HG03460 (cell line): ENCODE results near the gene GPR142.
"Not testable (repeated sequence)": the region's sequence is repeated elsewhere in the genome, so short reads cannot be mapped to it uniquely, and the experiment has no call there.

Source experiments
- ATAC-seq: cut with Tn5 transposase; IDR thresholded peaks from one replicate; pipeline ENCODE4 v1.9.1; 2021; ENCODE audit not compliant: unreplicated experiment

Gene GPR142

DNA sequence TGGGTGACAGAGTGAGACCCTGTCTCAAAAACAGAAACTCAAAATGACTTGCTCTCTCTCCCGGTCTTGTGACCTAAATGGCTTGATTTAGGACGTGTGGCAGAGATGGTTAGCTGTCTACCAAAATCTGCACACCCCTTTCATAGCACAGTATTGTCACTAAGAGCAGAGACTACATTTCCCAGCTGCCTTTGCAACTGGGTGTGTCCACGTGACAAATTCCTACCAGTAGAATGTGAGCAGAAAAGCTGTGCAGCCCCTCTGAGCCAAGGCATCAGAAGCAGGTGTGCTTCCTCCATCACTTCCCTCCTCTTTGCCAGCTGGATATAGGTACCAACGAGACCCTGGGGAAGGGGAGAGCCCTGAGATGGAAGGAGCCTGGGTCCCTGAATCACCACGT is 25.5 kb downstream of the GPR142 start:
- ATAC-seq, result no peak

DNA sequence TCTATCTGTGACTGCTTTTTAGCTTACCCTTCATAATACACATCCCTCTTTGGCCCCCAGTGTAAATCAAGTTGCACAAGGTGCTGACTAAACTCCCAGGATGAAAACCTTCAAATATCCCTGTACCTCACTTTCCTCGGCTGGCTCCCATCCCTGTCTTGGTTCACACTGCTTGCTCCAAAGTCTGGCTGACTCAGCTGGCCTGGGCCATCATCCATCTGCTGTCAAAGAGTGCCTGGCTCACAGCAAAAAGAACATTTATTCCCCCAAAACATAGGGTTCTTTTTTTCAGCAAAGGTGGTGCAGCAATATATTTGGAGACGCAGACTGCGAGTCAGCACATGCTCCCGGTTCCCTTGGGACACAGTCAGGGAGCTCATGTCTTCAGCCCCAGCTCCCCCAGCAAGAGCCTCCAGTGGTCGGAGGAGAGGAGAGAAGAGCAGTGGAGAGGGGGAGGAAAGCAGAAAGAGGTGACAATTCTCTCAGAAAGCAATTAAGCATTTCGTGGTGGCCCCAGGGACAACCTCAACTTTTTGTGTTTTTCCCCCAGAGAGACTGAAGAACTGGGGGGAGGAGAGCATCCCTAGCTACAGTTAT is 26.1 kb downstream of the GPR142 start:
- ATAC-seq, result no peak

DNA sequence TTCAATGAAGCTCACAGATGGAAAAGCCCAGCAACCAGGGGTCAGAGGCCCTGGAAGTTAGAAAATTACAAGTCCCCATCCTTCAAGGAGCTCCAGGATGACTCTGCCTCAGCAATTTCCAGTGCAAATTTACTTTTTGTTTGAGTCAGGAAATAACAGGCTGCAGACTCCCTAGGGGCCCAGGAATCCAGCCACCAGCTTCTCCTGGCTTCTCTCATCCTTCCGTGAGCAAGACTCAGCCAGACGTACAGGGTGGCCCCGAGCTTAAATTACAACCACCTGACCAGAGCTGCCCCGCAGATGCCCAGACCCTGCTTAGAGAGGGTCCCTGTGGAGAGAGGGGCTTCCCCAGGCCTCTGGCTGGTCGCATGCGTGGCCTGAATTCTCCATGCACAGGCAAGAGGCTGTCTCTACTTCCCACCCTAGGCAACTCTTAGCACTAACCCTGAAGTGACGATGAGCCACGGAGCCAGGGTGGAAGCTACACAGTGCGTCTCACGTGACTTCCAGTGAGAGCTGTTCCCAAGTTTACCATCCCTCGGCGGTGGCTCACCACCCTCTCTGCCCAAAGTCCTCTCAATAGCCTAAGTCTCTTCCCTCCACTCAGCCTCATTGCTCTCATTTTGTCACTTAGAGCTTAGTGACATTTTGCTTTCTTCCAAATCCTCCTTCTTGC is 27.1 kb downstream of the GPR142 start:
- ATAC-seq, result no peak

DNA sequence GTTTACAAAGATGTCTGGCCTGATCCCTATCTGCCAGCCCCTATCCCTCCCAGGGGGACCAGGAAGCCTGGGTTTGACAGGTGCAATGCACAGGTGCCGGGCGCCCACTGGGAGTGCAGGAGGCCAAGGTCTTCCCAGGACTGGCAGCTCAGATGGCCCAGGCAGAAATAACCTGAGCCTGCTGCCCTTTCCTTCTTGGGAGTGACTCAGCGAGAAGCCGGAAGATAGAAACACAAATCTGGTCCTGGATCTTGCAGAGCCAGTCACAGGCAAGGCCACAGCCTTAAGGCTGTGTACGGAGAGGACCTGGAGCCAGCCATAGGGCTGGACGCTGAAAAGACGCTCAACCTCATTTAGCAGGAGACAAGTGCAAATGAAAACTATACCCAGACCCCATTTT is 27.7 kb downstream of the GPR142 start:
- ATAC-seq, result no peak

DNA sequence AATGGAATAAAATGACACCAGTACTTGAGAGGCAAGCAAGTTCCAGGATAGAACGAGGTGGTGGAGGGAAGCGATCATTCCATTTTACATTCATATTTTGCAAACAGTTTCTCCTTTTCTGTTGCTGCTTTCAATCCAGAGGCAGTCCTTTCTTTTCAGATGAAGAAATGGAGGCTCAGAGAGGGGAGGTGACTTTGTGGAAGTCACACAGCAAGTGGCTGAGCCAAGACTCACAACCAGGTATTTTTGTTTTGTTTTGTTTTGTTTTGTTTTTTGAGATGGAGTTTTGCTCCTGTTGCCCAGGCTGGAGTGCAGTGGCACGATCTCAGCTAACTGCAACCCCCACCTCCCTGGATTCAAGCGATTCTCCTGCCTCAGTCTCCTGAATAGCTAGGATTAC is 29.3 kb downstream of the GPR142 start:
- ATAC-seq, result no peak

DNA sequence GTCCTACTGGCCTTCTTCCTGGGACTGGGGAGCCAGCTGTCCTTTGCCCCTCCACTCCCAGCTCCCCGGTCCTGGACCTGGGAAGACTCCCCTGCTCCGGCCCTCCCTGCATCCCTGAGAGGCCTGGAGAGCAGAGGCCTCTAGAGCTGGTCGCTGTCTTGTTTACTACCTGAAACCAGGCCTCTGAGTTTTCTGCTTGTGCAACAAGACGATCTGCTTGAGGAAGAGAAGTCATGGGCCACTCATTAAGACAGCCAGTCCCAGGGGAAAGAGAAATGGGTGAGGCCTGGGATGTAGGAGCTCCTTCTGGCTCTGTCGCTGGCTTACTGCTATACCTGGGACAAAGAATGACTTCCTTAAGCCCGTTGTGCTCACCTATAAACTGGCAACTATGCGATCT is 34.7 kb downstream of the GPR142 start:
- ATAC-seq, result no peak

DNA sequence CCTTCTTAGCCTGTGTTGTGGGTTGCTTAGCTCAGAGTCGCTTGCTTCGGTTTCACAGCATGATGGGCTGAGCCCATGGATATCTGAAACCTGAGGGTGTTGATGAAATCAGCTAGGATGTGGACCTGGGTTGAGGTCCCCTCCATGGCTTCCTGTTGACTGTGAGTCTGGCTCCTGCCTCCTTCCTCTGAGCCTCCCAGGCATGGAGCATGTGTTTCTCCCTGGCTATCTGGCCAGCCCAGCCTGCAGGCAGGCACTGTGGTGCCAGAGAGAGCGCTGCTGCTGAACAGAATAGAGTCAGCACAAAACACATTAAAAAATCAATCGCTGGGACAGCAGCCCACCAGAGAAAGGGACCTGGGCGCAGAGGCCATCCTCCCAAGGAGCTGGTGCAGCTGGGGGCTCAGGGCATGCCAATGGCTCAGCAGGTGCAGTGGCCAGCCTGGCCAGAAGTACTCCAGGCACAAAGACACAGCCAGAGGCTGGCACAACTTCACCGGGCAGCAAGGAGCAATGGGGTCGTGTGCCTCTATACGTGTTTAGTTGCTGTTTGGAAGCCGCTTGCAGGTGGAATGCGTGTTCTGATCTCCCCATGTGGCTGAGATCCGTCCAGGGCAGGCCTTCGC is 36.3 kb downstream of the GPR142 start:
- no peak for ATAC-seq

DNA sequence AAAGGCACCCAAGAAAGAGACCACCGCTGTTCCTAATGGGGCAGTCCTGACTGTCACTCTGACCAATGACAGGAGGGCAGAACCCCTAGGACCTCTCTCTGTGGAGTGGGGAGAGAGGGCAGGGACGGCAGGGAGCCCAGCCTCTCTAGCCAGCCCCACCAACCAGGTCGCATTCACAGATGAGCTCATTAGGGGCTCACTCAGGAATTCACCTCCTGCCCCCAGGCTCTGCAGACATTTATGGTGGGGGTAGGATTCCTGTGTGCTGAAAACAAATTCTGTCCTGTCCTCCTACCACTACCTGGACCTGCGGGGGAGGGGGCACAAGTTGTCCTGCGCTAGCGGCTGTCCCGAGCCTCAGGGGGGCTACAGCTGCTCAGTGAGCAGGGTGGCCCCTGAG is 36.9 kb downstream of the GPR142 start:
- ATAC-seq, result no peak

DNA sequence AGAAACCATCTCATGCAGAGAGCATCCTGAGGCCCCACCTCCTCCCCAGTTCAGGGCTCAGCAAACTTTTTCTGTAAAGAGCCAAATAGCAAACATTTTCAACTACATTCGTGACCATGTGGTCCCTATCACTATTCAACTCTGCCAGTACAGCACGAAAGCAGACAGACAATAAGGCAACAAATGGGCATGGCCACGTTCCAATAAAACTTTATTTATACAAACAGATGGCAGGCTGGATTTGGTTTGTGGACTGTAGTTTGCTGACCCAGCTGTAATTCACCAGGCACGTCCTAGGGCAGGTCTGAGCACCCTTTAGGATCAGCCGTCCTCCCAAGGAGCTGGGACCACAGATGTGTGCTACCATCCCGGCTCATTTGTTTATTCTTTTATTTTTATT is 37.5 kb downstream of the GPR142 start:
- no peak for ATAC-seq

DNA sequence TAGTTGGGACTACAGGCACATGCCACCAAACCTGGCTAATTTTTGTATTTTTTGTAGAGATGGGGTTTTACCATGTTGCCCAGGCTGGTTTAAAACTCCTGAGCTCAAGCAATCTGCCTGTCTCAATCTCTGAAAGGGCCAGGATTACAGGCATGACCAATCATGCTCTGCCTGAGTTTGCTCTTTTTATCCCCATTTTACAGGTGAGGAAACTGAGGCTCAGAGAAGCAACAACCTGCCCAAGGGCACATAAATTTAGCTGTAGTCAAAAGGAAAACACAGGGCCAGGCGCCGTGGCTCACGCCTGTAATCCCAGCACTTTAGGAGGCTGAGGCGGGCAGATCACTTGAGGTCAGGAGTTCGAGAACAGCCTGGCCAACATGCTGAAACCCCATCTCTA is 38.0 kb downstream of the GPR142 start:
- not testable (repeated sequence) for ATAC-seq

DNA sequence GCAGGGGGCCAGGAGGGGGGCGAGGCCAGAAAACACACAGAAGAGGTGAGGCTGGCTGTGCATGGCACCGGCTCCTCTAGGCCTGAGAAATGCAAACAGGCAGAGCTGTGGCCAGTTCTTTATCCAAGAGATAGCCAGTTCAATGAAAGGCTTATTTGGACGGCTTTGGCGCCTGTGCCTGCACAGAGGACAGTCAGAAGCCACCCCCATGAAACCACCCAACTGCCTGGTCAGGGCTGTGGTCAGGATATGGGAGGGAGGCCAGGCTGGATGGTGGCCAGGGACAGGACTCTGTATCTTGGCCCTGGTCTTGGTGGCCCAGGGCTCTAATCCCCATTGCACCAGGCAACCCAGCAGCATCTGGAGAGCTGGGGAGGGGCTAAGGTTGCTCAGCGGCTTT is 40.1 kb downstream of the GPR142 start:
- no peak for ATAC-seq

DNA sequence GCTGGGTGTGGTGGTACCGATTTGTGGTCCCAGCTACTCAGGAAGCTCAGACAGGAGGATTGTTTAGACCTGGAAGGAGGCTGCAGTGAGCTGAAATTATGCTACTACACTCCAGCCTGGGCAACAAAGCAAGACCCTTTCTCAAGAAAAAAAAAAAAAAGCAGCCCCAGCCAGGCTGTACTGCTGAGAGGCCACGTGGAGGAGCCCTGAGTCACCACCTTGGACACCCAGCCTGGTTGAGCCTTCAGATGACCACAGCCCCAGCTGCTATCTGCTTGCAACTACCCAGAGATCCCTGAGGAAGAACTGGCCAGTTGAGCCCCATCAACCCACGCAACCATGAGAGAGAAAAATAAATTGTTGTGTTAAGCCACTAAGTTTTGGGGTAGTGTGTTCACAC is 41.0 kb downstream of the GPR142 start:
- ATAC-seq, result no peak

DNA sequence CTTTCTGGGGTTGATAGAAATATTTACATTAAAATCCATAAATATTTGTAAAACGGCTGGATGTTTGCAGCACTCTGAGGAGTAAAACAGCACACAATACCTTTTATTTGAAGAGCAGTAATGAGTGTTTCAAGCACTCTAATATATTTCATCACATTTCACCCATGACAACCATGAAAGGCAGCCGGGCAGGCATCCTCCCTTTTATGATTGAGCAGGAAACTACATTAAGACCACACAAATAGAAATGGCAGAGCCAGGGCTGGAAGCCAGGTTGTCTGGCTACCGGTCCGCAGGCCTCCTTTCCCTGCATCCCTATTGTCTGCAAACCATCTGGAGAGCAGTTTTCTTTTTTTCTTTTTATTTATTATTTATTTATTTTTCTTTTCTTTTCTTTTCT is 41.5 kb downstream of the GPR142 start:
- no peak for ATAC-seq

DNA sequence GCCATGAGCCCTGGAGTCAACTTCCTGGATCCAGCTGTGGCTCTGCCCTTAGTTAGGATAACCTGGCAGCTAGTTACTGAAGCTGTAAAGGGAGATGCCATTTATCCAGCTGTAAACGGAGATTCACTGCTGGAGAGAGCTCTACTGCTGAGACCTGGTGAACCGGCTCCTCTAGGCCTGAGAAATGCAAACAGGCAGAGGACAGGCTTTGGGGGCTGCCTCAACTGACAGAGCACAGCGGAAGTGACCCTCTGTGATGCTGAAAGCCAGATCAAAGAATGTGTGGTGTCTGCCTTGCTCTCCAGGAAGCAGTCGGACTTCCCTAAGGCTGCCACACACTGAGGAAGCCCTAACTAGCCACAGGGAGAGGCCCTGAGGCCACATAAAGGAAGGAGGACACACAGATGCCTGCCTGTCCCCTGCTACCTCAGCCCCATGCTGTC is 42.7 kb downstream of the GPR142 start:
- ATAC-seq, result no peak

DNA sequence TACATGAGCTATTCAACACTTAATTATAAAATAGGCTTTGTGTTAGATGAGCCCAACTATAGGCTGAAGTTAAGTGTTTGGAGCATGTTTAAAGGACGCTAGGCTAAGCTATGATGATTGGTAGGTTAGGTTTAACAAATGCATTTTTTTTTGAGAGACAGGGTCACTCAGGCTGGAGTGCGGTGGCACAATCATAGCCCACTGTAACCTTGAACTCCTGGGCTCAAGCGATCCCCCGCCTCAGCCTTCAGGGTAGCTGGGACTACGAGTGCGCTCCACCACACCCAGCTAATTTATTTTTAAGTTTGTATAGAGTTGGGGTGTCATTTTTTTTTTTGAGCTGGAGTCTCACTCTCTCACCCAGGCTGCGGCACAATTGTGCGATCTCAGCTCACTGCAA is 45.3 kb downstream of the GPR142 start:
- no peak for ATAC-seq

DNA sequence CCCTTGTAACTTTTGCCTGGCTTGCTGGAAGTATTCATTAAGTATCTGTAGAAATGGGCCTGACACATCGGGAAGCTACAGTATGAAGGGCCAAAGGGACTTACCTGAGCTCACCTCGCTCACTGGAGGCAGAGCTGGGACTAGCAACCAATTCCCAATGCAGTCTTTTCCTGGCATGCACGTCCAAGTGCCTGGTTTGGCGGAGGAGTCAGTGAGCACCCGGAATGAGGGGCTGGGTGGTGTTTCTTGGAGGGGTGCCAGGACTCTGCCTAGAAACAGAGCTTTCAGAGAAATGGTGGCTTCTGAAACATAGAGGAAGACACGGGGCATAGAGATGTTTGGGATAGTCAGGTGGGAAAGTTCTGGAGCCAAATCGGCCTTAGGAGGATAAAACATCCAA is 46.2 kb downstream of the GPR142 start:
- no peak for ATAC-seq

DNA sequence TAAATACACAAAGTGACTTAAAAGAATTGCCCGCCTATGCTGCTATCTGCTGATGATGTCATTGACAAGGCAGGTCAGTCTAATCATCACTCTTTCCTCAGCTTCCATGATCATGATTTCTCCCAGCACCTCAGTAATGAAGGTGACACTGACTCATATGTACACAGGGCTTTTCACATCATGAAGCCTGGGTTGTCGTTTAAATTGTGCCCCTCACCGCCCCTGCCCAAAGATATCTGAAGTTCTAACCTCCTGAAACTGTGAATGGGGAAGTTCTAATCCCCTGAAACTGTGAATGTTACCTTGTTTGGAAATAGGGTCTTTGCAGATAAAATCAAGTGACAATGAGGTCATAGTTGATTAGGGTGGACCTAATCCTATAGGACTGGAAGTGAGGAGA is 47.2 kb downstream of the GPR142 start:
- ATAC-seq, result no peak

DNA sequence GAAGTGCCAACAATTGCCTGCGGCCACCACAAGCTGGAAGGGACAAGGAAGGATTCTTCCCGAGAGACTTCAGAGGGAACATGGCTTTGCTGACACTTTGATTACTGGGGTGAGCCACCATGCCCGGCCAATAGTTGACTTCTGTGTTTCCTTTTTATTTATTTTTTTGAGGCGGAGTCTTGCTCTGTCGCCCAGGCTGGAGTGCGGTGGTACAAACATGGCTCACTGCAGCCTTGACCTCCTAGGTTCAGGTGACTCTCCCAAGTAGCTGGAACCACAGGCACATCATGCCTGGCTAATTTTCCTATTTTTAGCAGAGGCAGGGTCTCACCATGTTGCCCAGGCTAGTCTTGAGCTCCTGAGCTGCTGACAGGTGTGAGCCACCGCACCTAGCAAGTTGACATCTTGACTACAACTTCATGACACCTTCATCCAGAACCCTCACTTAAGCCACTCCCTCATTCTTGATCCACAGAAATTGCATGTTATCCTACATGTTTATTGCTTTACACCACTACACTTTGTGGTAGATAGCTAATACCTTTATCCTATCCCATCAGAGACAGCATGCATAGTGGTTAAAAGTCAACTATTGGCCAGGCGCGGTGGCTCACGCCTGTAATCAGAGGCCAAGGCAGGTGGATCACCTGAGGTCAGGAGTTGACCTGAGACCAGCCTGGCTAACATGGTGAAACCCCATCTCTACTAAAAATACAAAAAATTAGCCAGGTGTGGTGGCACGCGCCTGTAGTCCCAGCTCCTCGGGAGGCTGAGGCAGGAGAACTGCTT is 48.5 kb downstream of the GPR142 start:
- no peak for ATAC-seq

DNA sequence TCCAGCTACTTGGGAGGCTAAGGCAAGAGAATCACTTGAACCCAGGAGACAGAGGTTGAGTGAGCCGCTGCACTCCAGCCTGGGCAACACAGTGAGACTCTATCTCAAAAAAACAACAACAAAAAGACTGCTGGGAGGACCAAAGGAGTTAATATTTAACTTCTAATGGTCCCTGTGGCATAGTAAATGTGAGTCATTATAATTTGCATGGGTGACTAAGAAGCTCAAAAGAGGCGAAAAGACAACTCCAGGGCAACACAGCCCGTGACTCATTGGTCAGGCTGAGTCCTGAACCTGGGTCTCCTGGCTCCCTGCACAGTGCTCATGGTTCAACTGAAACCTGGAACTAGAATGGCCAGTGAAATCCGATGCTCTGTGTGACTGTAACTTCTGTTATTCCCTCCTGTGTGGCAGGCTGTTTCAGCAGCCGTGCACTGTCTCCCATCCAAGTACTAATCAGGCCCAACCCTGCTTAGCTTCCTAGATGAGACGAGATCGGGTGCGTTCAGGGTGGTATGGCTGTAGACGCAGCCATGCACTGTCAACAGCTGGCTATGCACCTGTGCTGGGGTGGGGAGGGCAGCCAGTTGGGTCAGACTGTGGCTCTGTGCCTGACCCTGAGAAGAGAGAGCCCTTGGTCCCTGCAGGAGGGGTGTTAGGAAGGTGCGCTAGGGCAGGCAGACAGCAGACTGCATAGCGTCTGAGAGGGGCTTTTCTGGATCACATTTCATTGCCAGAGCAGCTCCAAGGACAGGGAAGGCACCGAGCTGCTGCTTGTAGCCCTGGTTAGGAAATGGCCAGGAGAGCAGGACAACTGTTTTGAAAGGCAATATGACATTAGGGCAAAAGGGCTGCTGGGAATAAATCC is 50.1 kb downstream of the GPR142 start:
- ATAC-seq, result peak; percentile 71

DNA sequence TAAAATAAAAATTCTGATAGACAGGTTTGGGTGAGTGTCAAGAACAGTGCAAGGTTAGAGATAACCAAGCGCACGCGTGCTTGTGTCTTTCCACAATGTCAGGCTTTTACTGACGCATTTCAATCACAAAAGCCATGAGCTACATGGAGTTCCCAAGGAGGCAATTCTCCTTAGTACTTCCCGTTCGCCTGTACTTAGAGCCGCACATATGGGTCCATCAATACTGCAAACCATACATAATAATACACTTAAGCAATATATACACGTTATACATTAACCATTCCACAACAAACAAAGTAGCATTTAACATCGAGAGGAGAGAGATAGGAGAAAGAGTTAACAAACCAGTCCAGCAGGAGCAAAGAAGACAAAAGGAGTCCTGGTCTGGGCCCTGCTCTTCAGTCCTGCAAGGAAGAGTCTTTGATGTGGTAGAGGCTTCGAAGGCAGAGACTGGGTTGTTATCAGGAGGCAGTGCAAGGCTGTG is 52.7 kb downstream of the GPR142 start:
- ATAC-seq, result no peak
